ENCODE results near the gene DENND1C. TPM values are rescaled to one million over a fixed set of nuclear protein-coding genes. Genes with fewer than 3 reads are reported as not detected.
A peak's percentile ranks its signal among the peaks of the same experiment; 100 is the strongest.

Gene DENND1C
- total and polyA plus RNA-seq, 2 of the 8 experiments (the other 6 are each of a cell fraction or from before 2014, with no cell fraction given): 3.6 to 4.0 TPM

DNA sequence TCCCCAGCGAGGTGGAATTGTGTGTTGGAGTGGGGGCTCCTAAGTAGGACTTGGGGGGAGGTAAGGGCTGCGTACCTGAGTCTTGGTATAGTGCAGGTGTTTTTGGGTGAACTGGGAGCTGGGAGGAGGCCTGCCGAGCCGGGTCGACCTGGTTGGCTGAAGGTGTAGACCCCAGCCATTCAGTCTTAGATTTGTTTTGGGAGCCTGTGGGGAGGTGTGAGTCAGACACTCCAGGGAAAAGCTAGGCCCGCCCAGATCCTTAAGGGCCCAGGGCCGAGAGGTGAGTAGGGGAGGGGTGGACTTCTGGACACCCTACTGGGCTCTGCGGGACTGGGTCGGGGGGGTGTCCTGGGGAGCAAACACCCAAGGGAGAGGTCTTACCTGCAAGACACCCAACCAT lies 16.6 kb downstream of the DENND1C start:
- peak overlapping the region; percentile 52 to 72 for H3K4me2 ChIP-seq (ENCODE audit: insufficient read depth in 1 of 2, low read depth in 2 of 2, low read length in 2 of 2)
- 42% methylated on average over 9 of the region's 9 CpGs; no CpG with 5 or more reads in 1 of the 2 experiments for WGBS, 2 experiments (ENCODE audit: extremely low coverage in 1 of 2, insufficient coverage in 1 of 2, insufficient read length in 1 of 2, insufficient replicate concordance in 2 of 2, low coverage in 1 of 2, low lambda C conversion rate in 2 of 2, missing lambda C conversion rate in 1 of 2)
- ChIA-PET CTCF (ENCODE audit: partially characterized antibody) (interaction anchor here (2.2 kb wide), 1 partner anchor 16 kb away, joined by 7 read pairs; the partner anchor contains the start of gene DENND1C), POLR2A (ENCODE audit: partially characterized antibody) (interaction anchor here (0.7 to 1.6 kb wide), 3 partner anchors 11 to 44 kb away, joined by 3 to 9 read pairs (median 6); no protein-coding TSS in a partner anchor)
- H2BK12ac ChIP-seq (ENCODE audit: low read depth, low read length): no peak overlapping the region
- H3K4me1 ChIP-seq (replicated peaks in 1 of 4; ENCODE audit: control insufficient read depth in 3 of 4, insufficient read depth in 4 of 4, low read length in 3 of 4): peaks cover 0 to 8% (median 2%) of the 10 kb centered on the region in 4 experiments; a peak in 4 of 7 replicates
- no peak overlapping the region for H2AFZ ChIP-seq (ENCODE audit: low read length)
- H3K4ac ChIP-seq (replicated peaks; ENCODE audit: insufficient read length, low read depth, low read length): no peak overlapping the region
- H2BK5ac ChIP-seq (ENCODE audit: low read depth, low read length): no peak overlapping the region; the same call in 1 of the 2 replicates
- H3K79me2 ChIP-seq (ENCODE audit: control insufficient read depth in 1 of 2, insufficient read depth in 2 of 2, low read length in 2 of 2): peaks cover 0 to 9% of the 10 kb centered on the region in 2 experiments; a peak in 2 of 4 replicates
- no peak overlapping the region for H2BK15ac ChIP-seq (ENCODE audit: low read length)
- peaks cover 0 to 8% (median 3%) of the 10 kb centered on the region in 4 experiments; a peak in 2 of 8 replicates for H3K36me3 ChIP-seq (ENCODE audit: control insufficient read depth in 2 of 4, insufficient read depth in 4 of 4, low read length in 3 of 4)
- peaks cover 0 to 14% of the 10 kb centered on the region in 2 experiments for H4K20me1 ChIP-seq (replicated peaks in 1 of 2; ENCODE audit: control insufficient read depth in 1 of 2, insufficient read depth in 2 of 2, low read length in 2 of 2)
- no peaks in the 10 kb centered on the region; a peak in 1 of 7 replicates for H3K27me3 ChIP-seq (replicated peaks in 1 of 4; ENCODE audit: control insufficient read depth in 3 of 4, extremely low read depth in 1 of 4, insufficient read depth in 3 of 4, low read length in 3 of 4)
- H2AK5ac ChIP-seq (ENCODE audit: low read depth, low read length): 0 out of 2 replicates have a peak overlapping the region, but pooled peaks have one; percentile 24
- H2BK120ac ChIP-seq (replicated peaks; ENCODE audit: low read depth, low read length): no peak overlapping the region
- peak overlapping the region; percentile 73 to 93 (median 78) for H3K4me3 ChIP-seq (ENCODE audit: extremely low read depth in 1 of 4, insufficient read depth in 2 of 4, low read depth in 3 of 4, low read length in 4 of 4)
- H3K18ac ChIP-seq (ENCODE audit: extremely low read depth, low read length): no peak overlapping the region
- no peaks in the 10 kb centered on the region for H3K9me3 ChIP-seq (ENCODE audit: insufficient read depth in 2 of 2, low read depth in 1 of 2, low read length in 1 of 2)
- no peak overlapping the region; a peak in 3 of 7 replicates for H3K9ac ChIP-seq (replicated peaks in 1 of 4; ENCODE audit: extremely low read depth in 1 of 4, low read depth in 3 of 4, low read length in 3 of 4)
- no peak overlapping the region for H4K91ac ChIP-seq (replicated peaks; ENCODE audit: insufficient read length, low read length)
- H3K14ac ChIP-seq (ENCODE audit: insufficient read length): no peak overlapping the region
- DNase-seq (ENCODE audit: low read depth in 1 of 2, low spot score in 2 of 2) (no peak), FAIRE-seq (no peak)
- no peak overlapping the region for H2BK20ac ChIP-seq (ENCODE audit: low read length)
- H4K5ac ChIP-seq (ENCODE audit: insufficient read length, low read depth, low read length): no peak overlapping the region
- peaks cover 8% of the 10 kb centered on the region; the same call in 1 of the 2 replicates for H3K23me2 ChIP-seq (ENCODE audit: low read depth, low read length)
- H3K56ac ChIP-seq (replicated peaks; ENCODE audit: insufficient read length, low read depth, low read length): no peak overlapping the region
- no peaks in the 10 kb centered on the region; the same call in 1 of the 2 replicates for H3K79me1 ChIP-seq (ENCODE audit: low read depth, low read length)
- H3K23ac ChIP-seq (ENCODE audit: insufficient read length): no peak overlapping the region
- no peak overlapping the region for H4K8ac ChIP-seq (ENCODE audit: extremely low read depth, insufficient read depth, low read length)
- H3K27ac ChIP-seq (ENCODE audit: low read depth, low read length): no peak overlapping the region
- TF ChIP-seq PHF8 (conservative IDR thresholded peaks at IDR 0.05; ENCODE audit: low read depth, low read length): no peak
- TF ChIP-seq RXRA (IDR thresholded peaks at IDR 0.05; ENCODE audit: insufficient read depth, low read depth, low read length): no peak
- no peak for TF ChIP-seq RBBP5 (IDR thresholded peaks at IDR 0.05; ENCODE audit: borderline replicate concordance, low read depth, low read length)
- TF ChIP-seq SP1 (IDR thresholded peaks at IDR 0.05; ENCODE audit: low read depth, low read length): no peak
- TF ChIP-seq ASH2L (IDR thresholded peaks at IDR 0.05; ENCODE audit: low read length): no peak
- no peak for TF ChIP-seq CTBP2 (IDR thresholded peaks at IDR 0.05; ENCODE audit: borderline replicate concordance, insufficient read depth, insufficient read length, low read length)
- TF ChIP-seq, protein P1, sequence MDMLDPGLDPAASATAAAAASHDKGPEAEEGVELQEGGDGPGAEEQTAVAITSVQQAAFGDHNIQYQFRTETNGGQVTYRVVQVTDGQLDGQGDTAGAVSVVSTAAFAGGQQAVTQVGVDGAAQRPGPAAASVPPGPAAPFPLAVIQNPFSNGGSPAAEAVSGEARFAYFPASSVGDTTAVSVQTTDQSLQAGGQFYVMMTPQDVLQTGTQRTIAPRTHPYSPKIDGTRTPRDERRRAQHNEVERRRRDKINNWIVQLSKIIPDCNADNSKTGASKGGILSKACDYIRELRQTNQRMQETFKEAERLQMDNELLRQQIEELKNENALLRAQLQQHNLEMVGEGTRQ (IDR thresholded peaks at IDR 0.05; ENCODE audit: low read length): no peak
- no peak for TF ChIP-seq CBX8 (IDR thresholded peaks at IDR 0.05; ENCODE audit: borderline replicate concordance, low read depth, low read length)
- TF ChIP-seq, protein P2, sequence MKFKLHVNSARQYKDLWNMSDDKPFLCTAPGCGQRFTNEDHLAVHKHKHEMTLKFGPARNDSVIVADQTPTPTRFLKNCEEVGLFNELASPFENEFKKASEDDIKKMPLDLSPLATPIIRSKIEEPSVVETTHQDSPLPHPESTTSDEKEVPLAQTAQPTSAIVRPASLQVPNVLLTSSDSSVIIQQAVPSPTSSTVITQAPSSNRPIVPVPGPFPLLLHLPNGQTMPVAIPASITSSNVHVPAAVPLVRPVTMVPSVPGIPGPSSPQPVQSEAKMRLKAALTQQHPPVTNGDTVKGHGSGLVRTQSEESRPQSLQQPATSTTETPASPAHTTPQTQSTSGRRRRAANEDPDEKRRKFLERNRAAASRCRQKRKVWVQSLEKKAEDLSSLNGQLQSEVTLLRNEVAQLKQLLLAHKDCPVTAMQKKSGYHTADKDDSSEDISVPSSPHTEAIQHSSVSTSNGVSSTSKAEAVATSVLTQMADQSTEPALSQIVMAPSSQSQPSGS (IDR thresholded peaks at IDR 0.05; ENCODE audit: low read length): no peak
- no peak for TF ChIP-seq POLR2AphosphoS5 (IDR thresholded peaks at IDR 0.05; ENCODE audit: low read depth, low read length)
